B cell (primary cell): ENCODE data around the gene MLKL. TPM values are rescaled to one million over a fixed set of nuclear protein-coding genes. Genes with fewer than 3 reads are reported as not detected.

ENCODE experiments used
- ATAC-seq: fragments of 200-7000 bp; cut with Tn5 transposase; one replicate; pipeline ENCODE4 v1.10.0; 2021; ENCODE audit warnings: low read depth, mild to moderate bottlenecking, moderate number of reproducible peaks, moderate library complexity
- CTCF ChIA-PET: fragments of 350-600 bp; sonication (Branson Sonifier 250); formaldehyde crosslinking; loops from one replicate; lab custom pipeline; 2021; ENCODE audit warnings: antibody characterized with exemption, inconsistent platforms; lab: Charles Lee
- POLR2A ChIA-PET: fragments of 350-600 bp; sonication (Branson Sonifier 250); formaldehyde crosslinking; loops from one replicate; lab custom pipeline; 2021; ENCODE audit warnings: antibody characterized with exemption; lab: Charles Lee
- DNase-seq: peaks from one replicate; pipeline ENCODE4 v3.0.0; 2013
- H2AFZ ChIP-seq: 2 replicates; pipeline ENCODE4 v1.6.1; 2012; ENCODE audit warnings: mild to moderate bottlenecking, low read depth, low read length; ENCODE audit not compliant: insufficient read depth, poor library complexity, severe bottlenecking
- H3K27ac ChIP-seq, 2 donors: 1 replicate in 1 of 2; 2 replicates in 1 of 2; pipeline ENCODE4 v1.5.1; 2012 to 2013; ENCODE audit warnings: low read length in 2 of 2, mild to moderate bottlenecking in 2 of 2, moderate library complexity in 1 of 2
- H3K27me3 ChIP-seq, 4 experiments: fragments of 200-600 bp in 1 of 4; sonication (generic) in 1 of 4; replicated peaks in 1 of 4; 1 replicate in 2 of 4; 2 replicates in 2 of 4; pipeline versions ENCODE4 v1.6.1 to v1.7.0; 2013 to 2016; ENCODE audit warnings: low read length in 3 of 4, mild to moderate bottlenecking in 2 of 4, mixed read lengths in 1 of 4, moderate library complexity in 1 of 4; ENCODE audit not compliant: insufficient read depth in 4 of 4, control insufficient read depth in 3 of 4; ENCODE audit errors: control extremely low read depth in 1 of 4
- H3K36me3 ChIP-seq, 2 experiments: replicated peaks in 1 of 2; 1 replicate in 1 of 2; 2 replicates in 1 of 2; pipeline versions ENCODE4 v1.6.1 to v1.7.1; 2013; ENCODE audit warnings: low read length in 1 of 2; ENCODE audit not compliant: insufficient read depth in 2 of 2, control insufficient read depth in 1 of 2; ENCODE audit errors: control extremely low read depth in 1 of 2, extremely low read depth in 1 of 2
- H3K4me1 ChIP-seq, 2 donors: fragments of 200-600 bp in 1 of 2; sonication (generic) in 1 of 2; 1 replicate in 1 of 2; 2 replicates in 1 of 2; pipeline versions ENCODE4 v1.5.1 to v1.6.1; 2013 to 2017; ENCODE audit warnings: low read length in 2 of 2; ENCODE audit not compliant: control insufficient read depth in 2 of 2, insufficient read depth in 2 of 2
- H3K4me2 ChIP-seq: replicated peaks from 2 replicates; pipeline ENCODE3; 2012; ENCODE audit warnings: mild to moderate bottlenecking, low read depth, low read length; ENCODE audit not compliant: poor library complexity, severe bottlenecking
- H3K4me3 ChIP-seq, 5 experiments: fragments of 200-600 bp in 1 of 5; sonication (generic) in 1 of 5; 1 replicate in 3 of 5; 2 replicates in 2 of 5; pipeline versions ENCODE4 v1.5.1 to v1.7.0; 2011 to 2016; ENCODE audit warnings: low read length in 4 of 5, mild to moderate bottlenecking in 4 of 5, low read depth in 2 of 5, control low read depth in 1 of 5, moderate library complexity in 1 of 5; ENCODE audit not compliant: insufficient read depth in 1 of 5; ENCODE audit errors: control extremely low read depth in 1 of 5, extremely low read depth in 1 of 5
- H3K79me2 ChIP-seq: fragments of 200-600 bp; sonication (generic); one replicate; pipeline ENCODE4 v1.6.0; 2016; ENCODE audit warnings: low read length; ENCODE audit not compliant: control insufficient read depth, insufficient read depth
- H3K9ac ChIP-seq: fragments of 200-600 bp; sonication (generic); 2 replicates; pipeline ENCODE4 v1.6.1; 2017; ENCODE audit warnings: mild to moderate bottlenecking, low read length, moderate library complexity
- H3K9me3 ChIP-seq, 3 donors: one replicate each; pipeline versions ENCODE4 v1.6.1 to v1.7.1; 2013; ENCODE audit warnings: low read length in 2 of 3; ENCODE audit not compliant: control insufficient read depth in 2 of 3, insufficient read depth in 1 of 3; ENCODE audit errors: control extremely low read depth in 1 of 3
- H4K20me1 ChIP-seq: 2 replicates; pipeline ENCODE4 v1.6.0; 2012; ENCODE audit warnings: mild to moderate bottlenecking, low read length; ENCODE audit not compliant: insufficient read depth, control insufficient read depth, poor library complexity, severe bottlenecking
- H3K27ac Mint-ChIP-seq: one replicate; pipeline ENCODE4 v1.8.0; 2021; ENCODE audit warnings: mixed read lengths
- H3K27me3 Mint-ChIP-seq: one replicate; pipeline ENCODE4 v1.8.0; 2021; ENCODE audit warnings: mixed read lengths
- H3K4me1 Mint-ChIP-seq: one replicate; pipeline ENCODE4 v1.8.0; 2021; ENCODE audit warnings: mixed read lengths
- H3K4me3 Mint-ChIP-seq: one replicate; pipeline ENCODE4 v1.8.0; 2021; ENCODE audit warnings: mixed read lengths
- H3K9me3 Mint-ChIP-seq: one replicate; pipeline ENCODE4 v1.8.0; 2022; ENCODE audit warnings: mixed read lengths; ENCODE audit not compliant: insufficient read depth
- CTCF ChIP-seq: fragments of 200-600 bp; IDR thresholded peaks from one replicate; pipeline ENCODE4 v1.8.0; 2022; ENCODE audit warnings: antibody characterized with exemption, mild to moderate bottlenecking
- EZH2 ChIP-seq: IDR thresholded peaks from 2 replicates; pipeline ENCODE4 v1.6.1; 2012; ENCODE audit warnings: borderline replicate concordance, low read depth, mild to moderate bottlenecking, moderate library complexity, low read length; ENCODE audit not compliant: insufficient read depth, poor library complexity, severe bottlenecking
- WGBS: methylation state at CpG from one replicate; pipeline ENCODE4 v1.1.5; 2013; ENCODE audit warnings: missing lambda C conversion rate; ENCODE audit not compliant: insufficient coverage; 5-methylcytosine and 5-hydroxymethylcytosine counted together
- intact Hi-C: fragments of 100-400 bp; cut with micrococcal nuclease; formaldehyde crosslinking; loops from one replicate; pipeline ENCODE4 v1.10.0; 2022
- polyA plus RNA-seq: library from polyadenylated mRNA; depleted of rRNA; stranded (reverse); fragments of >200 nt; gene quantifications from 2 replicates; pipeline ENCODE4 v1.2.3, GENCODE V29; 2012
- total RNA-seq, 2 donors: library from RNA; stranded (reverse); fragments of 120-200 nt in 1 of 2; gene quantifications; 1 replicate in 1 of 2; 2 replicates in 1 of 2; pipeline versions ENCODE4 v1.2.3 to v1.2.4, GENCODE V29; 2013 to 2022

MLKL gene
- total and polyA plus RNA-seq, 2 donors (not counting 1 experiment from before 2014, with no cell fraction given): 13.4 to 19.7 TPM

- Mint-ChIP-seq H3K27me3 (no peaks in the 10 kb centered on the region), H3K27ac (no peak overlapping the region), H3K4me3 (no peak overlapping the region), H3K9me3 (no peaks in the 10 kb centered on the region), H3K4me1 (no peaks in the 10 kb centered on the region)
- TF ChIP-seq EZH2 (no peak), CTCF (no peak)
- Histone ChIP-seq H3K9ac (no peak overlapping the region), H3K9me3 (peaks cover 0 to 3% (median 0%) of the 10 kb centered on the region in 3 donors), H3K27me3 (no peaks in the 10 kb centered on the region), H3K4me2 (no peak overlapping the region), H3K4me1 (no peaks in the 10 kb centered on the region), H3K27ac (no peak overlapping the region), H3K4me3 (no peak overlapping the region), H3K79me2 (no peaks in the 10 kb centered on the region), H3K36me3 (no peaks in the 10 kb centered on the region), H4K20me1 (no peaks in the 10 kb centered on the region), H2AFZ (no peak overlapping the region)
- no peak for ATAC-seq
- WGBS: 90% methylated on average over 17 of the region's 20 CpGs
- DNase-seq: no peak
- CTCF ChIA-PET: no interaction called here
- intact Hi-C loops: no loop called here
- POLR2A ChIA-PET: no interaction called here
Observed at GRCh38 chr16:74749291-74750055, 48.8 kb upstream of the MLKL start.

- Histone ChIP-seq H2AFZ (no peak overlapping the region), H3K9ac (no peak overlapping the region), H3K27me3 (no peaks in the 10 kb centered on the region), H3K4me2 (no peak overlapping the region), H3K27ac (no peak overlapping the region), H3K9me3 (peaks cover 0 to 3% (median 0%) of the 10 kb centered on the region in 3 donors), H3K79me2 (no peaks in the 10 kb centered on the region), H3K4me1 (no peaks in the 10 kb centered on the region), H4K20me1 (no peaks in the 10 kb centered on the region), H3K36me3 (no peaks in the 10 kb centered on the region), H3K4me3 (no peak overlapping the region)
- POLR2A ChIA-PET: no interaction called here
- 98% methylated on average over 15 of the region's 19 CpGs for WGBS
- ATAC-seq (no peak), DNase-seq (no peak)
- H3K4me3 Mint-ChIP-seq: no peak overlapping the region
- no peaks in the 10 kb centered on the region for H3K27me3 Mint-ChIP-seq
- TF ChIP-seq CTCF (no peak), EZH2 (no peak)
- H3K9me3 Mint-ChIP-seq: no peaks in the 10 kb centered on the region
- no peaks in the 10 kb centered on the region for H3K4me1 Mint-ChIP-seq
- H3K27ac Mint-ChIP-seq: no peak overlapping the region
- intact Hi-C loops: no loop called here
- CTCF ChIA-PET: no interaction called here
Observed at GRCh38 chr16:74748616-74749026, 48.0 kb upstream of the MLKL start.
